ENCODE measurements around the gene CCDC159.

CCDC159 gene

GRCh38 chr19:11380653-11381537 lies 34.6 kb downstream of the CCDC159 start:
- TF ChIP-seq CTCF (IDR thresholded peaks at IDR 0.05; ENCODE audit: control extremely low read depth, extremely low read depth, low read depth, missing control alignments) = peak; percentile 67
- DNase-seq (ENCODE audit: extremely low spot score) = peak; percentile 98
- CTCF ChIA-PET = interaction anchor here (0.6 to 4.1 kb wide), 50 partner anchors 8 to 230 kb away, joined by 3 to 50 read pairs (median 5); partner anchors contain the start of genes CCDC159, ELAVL3, ELOF1 and ODAD3
- POLR2A ChIA-PET = interaction anchor here (0.6 to 1.3 kb wide), 7 partner anchors 35 to 102 kb away, joined by 3 to 6 read pairs (median 4); partner anchors contain the start of genes CCDC159, ODAD3, PRKCSH and TMEM205

- DNase-seq (ENCODE audit: extremely low spot score) = peak; percentile 67
- TF ChIP-seq CTCF (IDR thresholded peaks at IDR 0.05; ENCODE audit: control extremely low read depth, extremely low read depth, low read depth, missing control alignments) = peak; percentile 77
- ChIA-PET POLR2A (interaction anchor here (0.5 to 0.9 kb wide), 3 partner anchors 8 to 817 kb away, joined by 3 to 5 read pairs (median 4); partner anchors contain the start of genes KRI1 and SWSAP1), CTCF (interaction anchor here (0.7 to 4.1 kb wide), 25 partner anchors 8 to 290 kb away, joined by 3 to 50 read pairs (median 4); partner anchors contain the start of genes ODAD3, PRKCSH, RAB3D and RGL3)
Observed at GRCh38 chr19:11382898-11383705, 36.8 kb downstream of the CCDC159 start.

- CTCF ChIA-PET = interaction anchor here (0.7 to 4.1 kb wide), 22 partner anchors 8 to 291 kb away, joined by 3 to 50 read pairs (median 5); partner anchors contain the start of genes ODAD3, PRKCSH, RAB3D and RGL3
- DNase-seq (ENCODE audit: extremely low spot score) = no peak
- TF ChIP-seq CTCF (IDR thresholded peaks at IDR 0.05; ENCODE audit: control extremely low read depth, extremely low read depth, low read depth, missing control alignments) = no peak
- POLR2A ChIA-PET = interaction anchor here (0.9 kb wide), 1 partner anchor 9 kb away, joined by 3 read pairs; the partner anchor contains the start of gene SWSAP1
Observed at GRCh38 chr19:11383706-11384048, 37.4 kb downstream of the CCDC159 start.

- ChIA-PET CTCF (interaction anchor here (0.8 to 2.8 kb wide), 6 partner anchors 10 to 98 kb away, joined by 3 to 19 read pairs (median 9); partner anchors contain the start of genes ODAD3, PRKCSH and SWSAP1), POLR2A (interaction anchor here (0.6 kb wide), 1 partner anchor 1768 kb away, joined by 5 read pairs; no protein-coding TSS in a partner anchor)
- DNase-seq (ENCODE audit: extremely low spot score) = no peak
- TF ChIP-seq CTCF (IDR thresholded peaks at IDR 0.05; ENCODE audit: control extremely low read depth, extremely low read depth, low read depth, missing control alignments) = no peak
Observed at GRCh38 chr19:11384778-11385129, 38.4 kb downstream of the CCDC159 start.

GRCh38 chr19:11387162-11388034 lies 41.1 kb downstream of the CCDC159 start:
- ChIA-PET CTCF (interaction anchor here (1.2 to 2.4 kb wide), 2 partner anchors 12 to 13 kb away, joined by 4 to 6 read pairs; partner anchors contain the start of gene SWSAP1), POLR2A (no interaction called here)
- no peak for TF ChIP-seq CTCF (IDR thresholded peaks at IDR 0.05; ENCODE audit: control extremely low read depth, extremely low read depth, low read depth, missing control alignments)
- DNase-seq (ENCODE audit: extremely low spot score) = no peak
